ENCODE results near the gene CFHR4.
"Not testable (repeated sequence)": the region's sequence is repeated elsewhere in the genome, so short reads cannot be mapped to it uniquely, and the experiment has no call there.

Gene CFHR4

DNA sequence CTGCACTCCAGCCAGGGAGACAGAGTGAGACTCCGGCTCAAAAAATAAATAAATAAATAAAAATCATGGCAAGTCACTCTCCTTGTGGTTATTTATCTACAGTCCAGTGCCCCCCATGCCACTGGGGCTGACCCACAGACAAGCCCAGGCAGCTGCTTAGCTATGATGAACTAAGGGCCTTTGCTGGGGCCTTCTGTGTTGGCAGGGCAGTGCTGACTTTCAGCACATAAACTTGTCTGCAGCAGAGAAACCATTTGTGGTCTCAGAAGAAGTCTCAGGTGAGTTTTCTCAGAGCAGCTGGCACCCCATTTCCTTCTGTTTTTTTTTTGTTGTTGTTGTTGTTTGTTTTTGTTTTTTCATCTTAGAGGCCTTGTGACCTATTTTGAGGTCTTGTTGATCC is 20.9 kb upstream of the CFHR4 start:
- TF ChIP-seq, protein P1, sequence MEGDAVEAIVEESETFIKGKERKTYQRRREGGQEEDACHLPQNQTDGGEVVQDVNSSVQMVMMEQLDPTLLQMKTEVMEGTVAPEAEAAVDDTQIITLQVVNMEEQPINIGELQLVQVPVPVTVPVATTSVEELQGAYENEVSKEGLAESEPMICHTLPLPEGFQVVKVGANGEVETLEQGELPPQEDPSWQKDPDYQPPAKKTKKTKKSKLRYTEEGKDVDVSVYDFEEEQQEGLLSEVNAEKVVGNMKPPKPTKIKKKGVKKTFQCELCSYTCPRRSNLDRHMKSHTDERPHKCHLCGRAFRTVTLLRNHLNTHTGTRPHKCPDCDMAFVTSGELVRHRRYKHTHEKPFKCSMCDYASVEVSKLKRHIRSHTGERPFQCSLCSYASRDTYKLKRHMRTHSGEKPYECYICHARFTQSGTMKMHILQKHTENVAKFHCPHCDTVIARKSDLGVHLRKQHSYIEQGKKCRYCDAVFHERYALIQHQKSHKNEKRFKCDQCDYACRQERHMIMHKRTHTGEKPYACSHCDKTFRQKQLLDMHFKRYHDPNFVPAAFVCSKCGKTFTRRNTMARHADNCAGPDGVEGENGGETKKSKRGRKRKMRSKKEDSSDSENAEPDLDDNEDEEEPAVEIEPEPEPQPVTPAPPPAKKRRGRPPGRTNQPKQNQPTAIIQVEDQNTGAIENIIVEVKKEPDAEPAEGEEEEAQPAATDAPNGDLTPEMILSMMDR (IDR thresholded peaks at IDR 0.05; ENCODE audit: borderline replicate concordance, insufficient read depth, low read depth, low read length): no peak
- no peak overlapping the region for H3K4me3 ChIP-seq (ENCODE audit: low read depth, low read length)

DNA sequence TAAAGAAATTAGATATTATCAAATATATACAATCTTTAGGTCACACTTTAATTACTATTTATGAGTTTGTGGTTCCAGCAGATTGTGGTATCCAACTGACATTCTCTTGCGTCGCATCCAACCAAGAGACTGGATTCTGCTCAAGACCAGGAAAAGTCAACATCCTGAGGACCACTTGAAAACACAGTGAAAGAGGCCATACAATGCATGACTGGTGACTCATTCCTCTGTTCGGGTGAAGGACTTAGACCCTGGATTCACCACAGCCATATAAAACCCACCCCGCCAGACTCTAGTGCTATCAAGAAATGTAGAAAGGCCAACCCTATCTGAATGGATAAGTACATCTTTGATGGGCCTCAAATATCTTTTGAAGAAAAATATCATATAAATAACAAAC is 14.5 kb upstream of the CFHR4 start:
- TF ChIP-seq, protein P1 (IDR thresholded peaks at IDR 0.05; ENCODE audit: borderline replicate concordance, insufficient read depth, low read depth, low read length): no peak
- no peak overlapping the region for H3K4me3 ChIP-seq (ENCODE audit: low read depth, low read length)

DNA sequence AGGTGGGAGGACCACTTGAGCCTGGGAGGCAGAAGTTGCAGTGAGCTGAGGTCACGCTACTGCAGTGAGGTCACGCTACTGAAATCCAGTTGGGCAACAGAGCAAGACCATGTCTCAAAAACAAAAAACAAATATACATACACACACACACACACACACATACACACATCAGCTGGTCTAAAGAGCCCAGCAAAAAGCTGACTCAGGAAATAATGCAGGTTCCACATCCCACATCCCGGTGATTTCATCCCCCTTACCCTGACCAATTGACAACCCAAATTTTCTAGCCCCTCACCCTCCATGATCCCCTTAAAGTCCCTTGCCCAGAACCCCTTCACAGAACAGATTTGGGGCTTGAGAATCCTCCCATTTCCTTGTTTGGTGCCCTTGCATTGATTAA is 11.9 kb upstream of the CFHR4 start:
- no peak overlapping the region for H3K4me3 ChIP-seq (ENCODE audit: low read depth, low read length)
- TF ChIP-seq, protein P1 (IDR thresholded peaks at IDR 0.05; ENCODE audit: borderline replicate concordance, insufficient read depth, low read depth, low read length): no peak

DNA sequence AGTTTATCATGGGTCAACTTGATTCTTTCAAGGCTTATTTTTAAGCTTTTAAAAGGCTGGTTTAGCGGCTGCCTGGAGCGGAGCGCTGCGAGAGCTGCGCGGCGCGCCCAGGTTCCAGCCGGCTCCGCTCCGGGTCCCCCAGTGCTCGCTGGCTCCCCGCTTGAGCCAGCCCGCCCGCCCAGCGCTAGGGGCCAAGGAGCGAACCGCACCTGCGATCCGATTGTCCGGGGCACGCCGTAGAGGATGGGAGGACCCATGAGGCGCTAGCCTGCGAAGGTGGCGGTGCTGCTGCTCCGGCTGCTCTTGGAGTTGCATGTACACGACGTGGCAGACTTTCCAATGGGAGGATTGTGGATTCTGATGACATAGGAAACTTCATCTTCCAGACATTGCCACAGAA is 9.9 kb upstream of the CFHR4 start:
- no peak overlapping the region for H3K4me3 ChIP-seq (ENCODE audit: low read depth, low read length)
- TF ChIP-seq, protein P1 (IDR thresholded peaks at IDR 0.05; ENCODE audit: borderline replicate concordance, insufficient read depth, low read depth, low read length): no peak

DNA sequence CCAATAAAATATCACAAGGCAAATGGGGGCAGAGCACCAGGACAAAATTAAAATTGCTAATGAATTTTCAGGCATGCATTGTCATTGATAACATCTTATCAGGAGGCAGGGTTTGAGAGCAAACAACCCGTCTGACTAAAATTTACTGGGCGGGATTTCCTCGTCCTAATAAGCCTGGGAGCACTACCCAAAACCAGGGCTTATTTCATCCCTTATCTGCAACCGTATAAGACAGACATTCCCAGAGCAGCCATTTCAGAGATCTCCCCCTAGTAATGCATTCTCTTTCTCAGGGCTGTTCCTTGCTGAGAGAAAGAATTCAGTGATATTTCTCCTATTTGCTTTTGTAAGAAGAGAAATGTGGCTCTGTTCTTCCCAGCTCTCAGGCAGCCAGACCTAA is 1.3 kb upstream of the CFHR4 start:
- H3K4me3 ChIP-seq (ENCODE audit: low read depth, low read length): not testable (repeated sequence)

DNA sequence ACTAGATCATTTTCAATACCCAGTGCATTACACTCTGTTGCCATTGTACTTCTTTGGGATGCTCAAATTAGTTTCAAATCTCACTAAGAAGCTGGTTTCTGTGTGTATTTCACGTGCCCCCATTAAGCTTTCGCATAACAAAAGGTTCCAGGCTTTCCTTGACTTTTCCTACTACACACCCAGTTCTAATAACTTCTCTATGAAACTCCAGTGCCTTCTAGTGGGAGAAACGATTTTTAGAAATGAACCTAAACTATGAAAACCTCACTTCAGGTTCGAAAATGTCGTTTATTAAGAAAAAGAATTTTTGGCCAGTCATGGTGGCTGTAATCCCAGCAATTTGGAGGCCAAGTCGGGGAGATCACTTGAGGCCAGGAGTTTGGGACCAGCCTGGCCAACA is 2.8 kb downstream of the CFHR4 start:
- TF ChIP-seq, protein P1 (IDR thresholded peaks at IDR 0.05; ENCODE audit: borderline replicate concordance, insufficient read depth, low read depth, low read length): no peak
- H3K4me3 ChIP-seq (ENCODE audit: low read depth, low read length): no peak overlapping the region

DNA sequence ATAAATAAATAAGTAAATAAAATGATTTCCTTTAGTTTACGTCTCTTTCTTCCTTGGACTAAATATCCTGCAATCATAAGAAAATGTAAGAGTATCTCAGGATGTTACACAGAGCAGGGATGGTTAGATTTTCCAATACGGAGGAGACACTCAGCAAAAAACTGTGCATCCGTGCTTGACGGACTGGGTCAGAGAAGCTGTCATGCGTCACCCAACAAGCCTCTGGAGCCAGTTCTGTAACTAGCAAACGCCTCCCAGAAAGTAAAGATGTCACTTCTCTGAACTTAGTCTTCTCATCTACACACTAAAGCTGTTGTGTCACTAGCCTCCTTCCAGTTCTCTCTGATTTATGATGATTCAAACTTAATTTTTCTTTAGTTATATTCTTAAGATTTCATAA is 3.4 kb downstream of the CFHR4 start:
- TF ChIP-seq, protein P1 (IDR thresholded peaks at IDR 0.05; ENCODE audit: borderline replicate concordance, insufficient read depth, low read depth, low read length): no peak

DNA sequence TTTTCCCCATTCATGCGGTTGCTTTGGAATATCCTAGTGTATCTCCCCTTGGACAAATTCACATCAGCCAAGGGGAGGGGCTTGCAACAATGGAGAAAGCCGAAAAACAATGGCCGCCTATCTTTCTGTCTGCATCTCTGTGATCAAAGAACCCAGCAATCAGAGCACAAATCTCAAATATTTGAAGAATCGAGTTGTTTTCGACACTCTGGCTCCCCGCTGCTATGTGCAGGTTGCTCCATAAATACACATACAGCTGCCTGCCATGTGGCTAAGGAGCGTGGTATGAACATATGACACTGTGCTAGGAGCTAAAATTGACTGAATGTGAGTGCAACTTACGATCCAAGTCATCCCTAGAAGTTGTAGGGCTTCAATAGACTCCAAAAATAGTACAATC is 8.5 kb downstream of the CFHR4 start:
- TF ChIP-seq, protein P1 (IDR thresholded peaks at IDR 0.05; ENCODE audit: borderline replicate concordance, insufficient read depth, low read depth, low read length): no peak
- H3K4me3 ChIP-seq (ENCODE audit: low read depth, low read length): no peak overlapping the region

More for the DNA sequence above, 3.4 kb downstream of the CFHR4 start:
- no peak overlapping the region for H3K4me3 ChIP-seq (ENCODE audit: low read depth, low read length)
